HG03354 (cell line): ENCODE measurements around the gene DTNB.
"Not testable (repeated sequence)": the region's sequence is repeated elsewhere in the genome, so short reads cannot be mapped to it uniquely, and the experiment has no call there.

Source experiments
- ATAC-seq: cut with Tn5 transposase; IDR thresholded peaks from one replicate; pipeline ENCODE4 v1.9.1; 2021; ENCODE audit warnings: mild to moderate bottlenecking; ENCODE audit not compliant: unreplicated experiment, poor library complexity, severe bottlenecking

The DTNB gene

GRCh38 chr2:25673300-25674076, at the start of gene DTNB:
DTNB (minus strand) TSS chr2:25673577; CDS start chr2:25652660, 20,917 bp downstream.
- ATAC-seq: peak; percentile 74

- ATAC-seq: no peak
Observed at GRCh38 chr2:25722224-25722623, 48.8 kb upstream of the DTNB start.

DNA sequence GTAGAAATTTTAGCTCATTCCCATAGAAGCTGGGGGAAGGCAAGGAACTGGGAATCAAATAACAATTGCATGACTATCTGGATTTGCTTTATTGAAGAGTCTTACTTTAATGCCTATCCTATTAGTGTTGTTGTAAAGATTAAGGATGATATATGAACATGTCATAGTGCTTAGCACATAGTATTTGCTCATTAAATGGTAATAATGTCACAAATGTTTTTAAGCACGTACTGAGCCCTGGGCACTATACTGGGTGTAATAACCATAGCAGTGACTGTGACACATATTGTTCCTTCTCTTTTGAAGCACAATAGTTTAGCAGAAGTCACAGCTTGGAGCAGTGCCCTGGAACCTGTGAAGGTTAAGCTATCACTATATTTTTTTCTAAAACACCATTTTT, 47.2 kb upstream of the DTNB start:
- no peak for ATAC-seq

GRCh38 chr2:25714740-25715139, 41.4 kb upstream of the DTNB start:
- ATAC-seq: no peak

DNA sequence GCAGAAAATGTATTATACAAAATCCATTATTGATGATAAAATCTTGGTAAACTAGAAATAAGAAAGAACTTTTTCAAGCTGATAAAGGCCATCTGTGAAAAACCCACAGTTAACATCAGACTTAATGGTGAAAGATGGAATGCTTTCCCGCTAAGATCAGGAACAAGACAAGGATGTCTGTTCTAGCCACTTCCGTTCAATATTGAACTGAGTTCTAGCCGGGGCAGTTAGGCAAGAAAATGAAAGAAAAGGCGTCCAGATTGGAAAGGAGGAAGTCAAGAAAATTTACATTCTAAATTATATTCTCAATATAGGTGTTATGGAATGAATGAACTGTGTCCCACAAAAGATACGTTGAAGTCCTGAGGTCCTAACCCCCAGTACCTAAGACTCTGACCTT, 39.1 kb upstream of the DTNB start:
- ATAC-seq: no peak

DNA sequence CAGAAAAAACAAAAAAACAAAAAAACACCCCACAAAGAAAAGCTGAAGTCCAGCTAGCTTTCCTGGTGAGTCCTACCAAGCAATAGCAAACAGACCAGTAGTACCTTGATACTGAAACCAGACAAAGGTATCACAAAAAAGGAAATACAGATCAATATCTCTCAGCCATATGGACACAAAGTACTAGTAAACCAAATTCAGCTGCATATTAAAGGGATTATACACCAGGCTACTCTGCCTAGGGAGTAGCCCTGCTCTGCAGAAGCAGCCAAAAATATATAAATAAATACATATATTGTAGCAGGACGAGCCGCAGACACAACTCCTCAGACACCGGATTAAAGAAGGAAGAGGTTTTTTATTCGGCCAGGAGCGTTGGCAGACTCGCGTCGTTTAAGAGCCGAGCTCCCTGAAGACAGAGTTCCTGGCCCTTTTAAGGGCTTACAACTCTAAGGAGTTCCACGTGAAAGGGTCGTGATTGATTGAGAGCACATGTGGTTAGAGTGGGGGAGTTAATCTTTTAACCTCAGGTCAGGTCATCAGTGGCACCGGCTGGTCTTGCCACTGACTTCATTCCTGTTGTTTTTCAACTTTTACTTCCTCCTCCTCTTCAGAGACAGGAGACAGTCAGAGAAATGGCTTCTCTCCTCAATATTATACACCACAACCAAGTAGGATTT, 38.4 kb upstream of the DTNB start:
- ATAC-seq: no peak

DNA sequence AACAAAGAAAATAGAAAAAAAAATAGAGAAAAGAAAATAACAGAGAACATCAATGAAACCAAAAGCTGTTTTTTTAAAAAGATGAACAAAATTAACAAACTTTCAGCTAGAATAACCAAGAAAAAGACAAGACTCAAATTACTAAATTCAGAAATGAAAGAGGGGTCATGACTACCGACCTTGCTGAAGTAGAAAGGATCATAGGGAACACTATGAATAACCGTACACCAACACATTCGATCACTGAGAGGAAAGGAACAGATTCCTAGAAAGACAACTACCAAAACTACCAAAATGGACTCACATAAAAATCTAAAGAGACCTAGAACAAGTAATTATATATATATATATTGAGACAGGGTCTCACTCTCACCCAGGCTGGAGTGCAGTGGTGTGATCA, 37.4 kb upstream of the DTNB start:
- no peak for ATAC-seq

DNA sequence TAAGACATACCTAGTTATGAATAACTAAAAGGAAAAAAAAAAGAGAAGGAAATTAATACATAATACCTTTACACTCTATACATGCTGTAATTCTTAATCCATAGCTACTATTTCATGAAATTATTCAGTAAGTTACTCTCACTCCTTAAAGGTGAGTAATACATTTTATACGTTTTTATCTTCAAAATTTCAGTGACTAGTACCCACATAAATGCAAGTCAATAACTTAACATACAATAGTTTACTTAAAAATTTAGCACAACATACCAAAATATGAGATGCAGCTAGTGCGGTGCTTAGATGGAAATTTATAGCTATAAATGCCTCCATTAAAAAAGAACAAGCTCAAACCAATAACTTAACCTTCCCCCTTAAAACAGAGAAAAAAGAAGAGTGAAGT, 36.0 kb upstream of the DTNB start:
- ATAC-seq: no peak

DNA sequence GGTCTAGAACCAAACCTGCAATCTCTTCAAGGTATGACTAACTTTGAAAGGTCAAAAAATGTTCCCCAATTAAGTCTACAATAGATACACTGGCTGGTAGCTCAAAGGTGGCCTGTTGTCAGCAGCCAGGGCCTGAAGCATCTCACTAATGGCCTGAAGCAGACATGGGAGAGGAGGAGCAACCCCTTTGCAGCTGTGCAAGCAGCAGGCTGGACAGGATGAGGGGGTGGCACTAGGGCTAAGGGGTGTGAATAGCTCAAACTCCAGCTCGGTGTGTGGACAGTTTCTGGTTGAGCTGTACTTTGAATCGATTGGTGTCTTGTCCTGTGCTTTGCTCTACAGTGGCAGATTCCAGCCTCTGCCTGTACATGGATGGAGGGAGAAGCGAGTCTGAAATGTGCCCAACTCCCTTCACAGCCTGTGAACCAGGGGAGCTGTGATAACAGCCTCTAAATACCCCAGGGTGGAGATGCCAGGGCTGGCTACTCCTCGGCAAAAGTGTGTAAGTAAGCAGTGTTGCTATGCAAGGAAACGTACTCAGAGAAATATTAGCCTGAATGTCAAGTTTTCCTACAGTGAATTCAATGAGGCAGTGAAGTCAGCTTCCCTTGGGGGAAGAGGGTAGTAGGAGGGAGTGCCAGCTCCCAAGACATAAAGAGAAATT, 34.7 kb upstream of the DTNB start:
- ATAC-seq: no peak

GRCh38 chr2:25705575-25705974, 32.2 kb upstream of the DTNB start:
- not testable (repeated sequence) for ATAC-seq

DNA sequence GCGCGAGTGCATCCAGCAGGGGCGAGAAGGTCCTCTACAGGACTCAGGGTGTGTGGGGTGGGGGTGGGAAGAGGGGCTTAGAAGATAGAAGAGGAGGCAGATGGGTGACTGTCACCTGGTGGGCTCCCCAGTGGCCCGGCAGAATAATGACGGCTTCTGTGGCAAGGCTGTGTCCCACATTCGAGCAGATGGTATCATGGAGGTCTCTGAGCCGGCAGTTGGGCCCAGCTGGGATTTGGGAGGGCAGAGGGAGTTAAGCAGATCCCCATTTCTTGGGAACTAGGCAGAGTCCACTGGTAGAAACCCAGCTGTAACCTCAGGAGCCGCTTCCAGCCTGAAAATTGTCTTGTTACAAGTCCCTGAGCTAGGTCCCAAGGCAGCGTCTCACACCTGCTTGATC, 28.4 kb upstream of the DTNB start:
- no peak for ATAC-seq

DNA sequence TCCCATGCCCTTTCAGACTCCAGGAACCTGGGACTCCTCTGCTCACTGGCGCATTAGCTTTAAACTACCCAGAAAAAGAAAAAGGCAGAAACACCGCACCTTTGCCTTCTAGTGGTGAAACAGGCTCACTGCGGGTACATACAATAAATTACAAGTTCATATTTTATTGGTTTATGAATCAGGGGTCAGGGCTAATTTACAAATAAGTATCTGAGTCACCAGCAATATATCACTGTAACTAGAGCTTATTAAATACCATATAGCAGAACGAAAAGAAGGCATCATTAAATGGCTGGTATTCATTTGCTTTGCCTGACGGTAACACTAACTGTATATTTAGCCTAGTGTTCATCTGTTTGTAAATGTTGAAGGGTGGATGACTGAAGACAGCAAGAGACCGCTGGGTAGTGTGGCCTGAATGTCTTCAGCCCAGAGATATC, 26.9 kb upstream of the DTNB start:
- ATAC-seq: no peak

GRCh38 chr2:25699216-25699615, 25.8 kb upstream of the DTNB start:
- ATAC-seq: no peak

GRCh38 chr2:25698752-25699151, 25.4 kb upstream of the DTNB start:
- no peak for ATAC-seq

DNA sequence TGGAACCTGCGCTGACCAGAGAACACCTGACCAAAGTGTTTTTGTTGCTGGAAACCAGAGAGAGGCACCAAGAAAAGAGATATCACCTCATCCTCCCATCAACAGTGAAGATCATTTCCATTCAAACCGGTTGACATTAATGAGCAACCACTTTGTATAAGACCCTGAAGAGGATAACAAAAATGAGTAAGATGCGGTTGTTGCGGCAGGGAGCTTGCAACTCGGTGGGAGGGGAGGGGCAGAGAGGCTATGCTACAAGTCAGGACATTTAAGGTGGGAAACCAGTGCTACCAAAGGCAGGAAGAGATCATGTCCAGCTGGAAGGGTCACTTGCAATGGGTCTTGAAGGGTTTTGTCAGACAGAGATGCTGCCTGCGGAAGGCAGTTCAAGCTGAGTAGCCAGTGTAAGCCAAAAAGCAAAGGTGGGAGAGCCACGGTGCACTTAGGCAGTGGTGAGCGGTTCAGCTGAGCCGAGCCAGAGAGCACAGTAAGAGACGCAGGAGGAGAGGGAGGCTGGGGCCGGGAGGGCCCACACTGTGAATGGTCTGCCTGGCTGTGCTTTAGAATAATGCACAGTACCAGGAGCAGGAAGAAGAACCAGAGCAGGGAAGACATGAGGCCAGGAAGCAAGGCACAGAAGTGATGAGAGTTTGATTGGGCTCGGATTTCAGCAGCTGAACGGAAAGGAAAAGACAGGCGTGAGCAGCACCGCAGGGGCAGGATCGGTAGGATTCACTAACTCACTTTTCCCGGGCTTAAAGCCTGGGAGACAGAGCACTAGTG, 24.4 kb upstream of the DTNB start:
- ATAC-seq: no peak

DNA sequence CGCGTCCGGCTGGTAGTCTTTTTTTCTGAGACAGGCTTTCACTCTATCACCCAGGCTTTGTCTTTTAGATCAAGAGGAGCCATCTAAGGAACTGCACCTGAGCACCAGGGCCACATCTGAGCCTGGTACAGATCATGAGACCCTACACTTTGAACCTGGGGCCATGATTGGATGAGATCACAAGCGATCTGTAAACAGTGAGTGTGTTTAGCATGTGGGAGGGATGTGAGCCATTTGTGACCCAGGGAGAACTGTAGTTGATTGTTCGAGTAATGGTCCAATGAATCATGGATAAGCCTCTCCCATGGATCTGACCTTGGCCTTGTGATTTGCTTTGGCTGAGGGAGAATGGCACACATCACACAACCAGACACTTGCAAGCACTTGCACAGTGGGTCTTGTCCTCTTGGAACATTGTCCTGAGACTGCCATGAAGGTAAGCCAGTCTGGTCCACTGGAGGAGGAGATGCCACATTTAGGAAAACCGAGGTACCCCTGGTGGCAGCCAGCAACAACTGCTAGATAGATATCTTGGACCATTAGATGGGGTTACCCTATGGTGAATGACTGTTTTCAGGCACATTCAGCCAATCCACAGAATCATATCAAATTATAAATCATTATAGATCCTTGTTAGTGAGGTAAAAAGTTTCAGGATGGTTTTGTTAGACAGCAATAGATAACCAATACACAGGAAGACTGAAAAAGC, 19.5 kb upstream of the DTNB start:
- ATAC-seq: no peak

DNA sequence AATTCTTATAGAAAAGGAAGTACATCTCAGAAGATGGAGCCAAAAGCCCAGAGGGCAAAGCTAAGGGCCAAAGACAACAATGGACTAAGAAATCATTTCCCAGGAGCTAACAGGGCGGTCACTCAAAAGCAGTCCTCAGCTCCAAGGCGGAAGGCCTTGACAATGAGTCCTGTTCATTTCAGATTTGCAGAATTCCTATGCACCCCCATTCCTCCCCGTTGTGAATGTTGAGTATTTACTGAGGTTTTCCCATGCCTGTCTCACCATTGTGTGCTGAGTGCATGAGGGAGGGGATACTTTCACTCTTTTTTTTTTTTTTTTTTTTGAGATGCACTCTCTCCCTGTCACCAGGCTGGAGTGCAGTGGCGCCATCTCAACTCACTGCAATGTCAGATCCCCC, 18.8 kb upstream of the DTNB start:
- ATAC-seq: no peak

DNA sequence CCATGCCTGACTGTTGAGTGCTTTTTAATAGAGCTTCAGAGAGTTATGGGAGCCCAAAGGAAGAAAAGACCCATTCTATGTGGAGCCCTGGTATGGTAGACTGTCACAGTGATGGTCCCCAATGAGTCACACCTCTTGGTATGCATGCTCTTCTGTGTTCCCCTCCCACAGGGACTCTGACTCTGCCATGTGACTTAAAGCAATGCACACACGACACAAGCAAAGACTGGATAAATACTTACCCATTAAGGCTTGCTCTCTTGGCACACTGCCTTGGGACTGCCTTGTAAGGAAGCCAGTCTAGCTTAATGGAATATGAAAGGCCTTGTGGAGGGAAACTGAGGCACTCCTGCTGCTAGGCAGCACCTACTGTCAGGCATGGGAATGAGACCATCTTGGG, 16.7 kb upstream of the DTNB start:
- ATAC-seq: no peak

DNA sequence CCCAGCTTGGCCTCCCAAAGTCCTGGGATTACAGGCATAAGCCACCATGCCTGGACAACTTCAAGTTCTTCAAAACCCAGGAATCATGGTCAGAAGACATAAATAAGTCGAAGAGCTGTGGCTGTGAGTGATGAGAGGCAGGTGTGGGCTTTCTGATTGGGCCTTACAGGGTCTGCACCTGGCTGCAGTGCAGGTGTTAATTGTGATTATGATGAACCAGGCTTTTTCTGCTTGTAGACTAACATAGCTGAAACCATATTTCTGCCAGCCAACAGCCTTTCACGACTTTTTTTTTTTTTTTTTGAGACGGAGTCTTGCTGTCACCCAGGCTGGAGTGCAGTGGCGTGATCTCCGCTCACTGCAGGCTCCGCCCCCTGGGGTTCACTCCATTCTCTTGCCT, 14.9 kb upstream of the DTNB start:
- ATAC-seq: no peak

DNA sequence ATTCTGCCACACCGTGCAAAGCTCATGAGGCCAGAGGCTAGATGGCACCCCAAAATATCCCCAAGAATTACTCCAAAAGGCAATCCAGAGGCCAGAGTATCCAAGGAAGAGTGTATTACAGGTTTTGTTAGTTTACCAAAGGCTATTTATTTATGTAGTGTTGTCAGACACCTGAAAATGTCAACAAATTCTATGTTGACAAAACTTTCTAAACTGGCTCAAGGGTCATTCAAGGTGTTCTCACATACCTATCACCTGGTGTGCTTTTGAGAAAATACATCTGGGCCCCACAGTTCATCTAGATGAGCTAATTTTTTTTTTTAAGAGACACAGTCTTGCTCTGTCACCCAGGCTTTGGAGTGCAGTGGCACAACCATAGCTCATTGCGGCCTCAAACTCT, 12.4 kb upstream of the DTNB start:
- ATAC-seq: no peak
